K562 (cell line): ENCODE results near the gene COL11A2. TPM values are rescaled to one million over a fixed set of nuclear protein-coding genes. Genes with fewer than 3 reads are reported as not detected.
A peak's percentile ranks its signal among the peaks of the same experiment; 100 is the strongest.

Experiments
- ARID2 ChIP-seq: fragments of 450-650 bp; IDR thresholded peaks from 2 replicates; pipeline ENCODE4 v1.6.1; 2017; ENCODE audit warnings: antibody characterized with exemption, mild to moderate bottlenecking
- BCOR ChIP-seq: fragments of 450-650 bp; IDR thresholded peaks from 2 replicates; pipeline ENCODE4 v1.6.1; 2016
- CTBP1 ChIP-seq: fragments of 450-650 bp; IDR thresholded peaks from 2 replicates; pipeline ENCODE4 v1.6.1; 2016; ENCODE audit warnings: borderline replicate concordance
- DACH1 ChIP-seq: fragments of 450-650 bp; IDR thresholded peaks from 2 replicates; pipeline ENCODE4 v1.6.1; 2018; ENCODE audit not compliant: partially characterized antibody
- FOXK2 ChIP-seq, 2 experiments: fragments of 450-650 bp; IDR thresholded peaks in 1 of 2; conservative IDR thresholded peaks in 1 of 2; 2 replicates each; pipeline ENCODE4 v1.6.1; 2016; ENCODE audit warnings: low read depth in 2 of 2, mild to moderate bottlenecking in 1 of 2
- GABPB1 ChIP-seq: sonication (generic); formaldehyde crosslinking; IDR thresholded peaks from 2 replicates; pipeline ENCODE4 v1.8.0; 2022; ENCODE audit warnings: mild to moderate bottlenecking, missing genetic modification reagents
- GATA2 ChIP-seq: sonication (generic); formaldehyde crosslinking; IDR thresholded peaks from 2 replicates; pipeline ENCODE4 v1.4.0; 2020; ENCODE audit warnings: mild to moderate bottlenecking, missing genetic modification reagents
- IRF2 ChIP-seq: sonication (generic); formaldehyde crosslinking; IDR thresholded peaks from 2 replicates; pipeline ENCODE4 v1.8.1; 2022; ENCODE audit warnings: mild to moderate bottlenecking, missing genetic modification reagents
- L3MBTL2 ChIP-seq: fragments of 450-650 bp; IDR thresholded peaks from 2 replicates; pipeline ENCODE4 v1.6.1; 2016; ENCODE audit warnings: mild to moderate bottlenecking, moderate library complexity
- MBD2 ChIP-seq: sonication (generic); IDR thresholded peaks from 2 replicates; pipeline ENCODE4 v1.6.1; 2016; ENCODE audit warnings: low read depth, borderline replicate concordance
- MYC ChIP-seq, 2 experiments: fragments of 250-450 bp in 1 of 2; sonication (Bioruptor Pico) in 1 of 2; IDR thresholded peaks; 2 replicates each; pipeline versions ENCODE4 v1.5.1 to v1.6.1; 2012 to 2021; ENCODE audit warnings: low read depth in 2 of 2, borderline replicate concordance in 1 of 2, improper control_type of control experiment in 1 of 2, low read length in 1 of 2, mild to moderate bottlenecking in 1 of 2, moderate library complexity in 1 of 2
- MYNN ChIP-seq, 2 experiments: sonication (generic); formaldehyde crosslinking in 1 of 2; IDR thresholded peaks; 2 replicates each; pipeline versions ENCODE4 v1.5.0 to v1.6.1; 2016 to 2020; ENCODE audit warnings: antibody characterized with exemption in 1 of 2, missing genetic modification reagents in 1 of 2
- RAD21 ChIP-seq, 2 experiments: fragments of 250-450 bp in 1 of 2; fragments of 450-650 bp in 1 of 2; sonication (Bioruptor Pico) in 1 of 2; formaldehyde crosslinking in 1 of 2; IDR thresholded peaks in 1 of 2; conservative IDR thresholded peaks in 1 of 2; 2 replicates each; pipeline versions ENCODE4 v1.4.0 to v1.8.0; 2020 to 2022; ENCODE audit warnings: mild to moderate bottlenecking in 2 of 2, moderate library complexity in 1 of 2
- RAD51 ChIP-seq: fragments of 450-650 bp; IDR thresholded peaks from 2 replicates; pipeline ENCODE4 v1.7.1; 2016; ENCODE audit warnings: low read depth, mild to moderate bottlenecking, borderline replicate concordance
- SMARCA4 ChIP-seq: fragments of 450-650 bp; IDR thresholded peaks from 2 replicates; pipeline ENCODE4 v1.6.1; 2016
- SMARCE1 ChIP-seq: fragments of 450-650 bp; IDR thresholded peaks from 2 replicates; pipeline ENCODE4 v1.7.1; 2016; ENCODE audit warnings: mild to moderate bottlenecking
- SMC3 ChIP-seq: conservative IDR thresholded peaks from 2 replicates; pipeline ENCODE4 v1.6.1; 2011; ENCODE audit warnings: low read depth, low read length, improper control_type of control experiment; ENCODE audit not compliant: insufficient read depth
- ZNF174 ChIP-seq: fragments of 250-450 bp; sonication (Bioruptor Pico); IDR thresholded peaks from 2 replicates; pipeline ENCODE4 v1.4.0; 2020; ENCODE audit warnings: mild to moderate bottlenecking
- ZNF766 ChIP-seq: fragments of 200-800 bp; sonication (Bioruptor generic); conservative IDR thresholded peaks from 2 replicates; pipeline ENCODE4 v1.6.1; 2016; ENCODE audit warnings: missing genetic modification characterization, missing compliant biosample characterization
- polyA plus RNA-seq, 8 experiments: library from polyadenylated mRNA; depleted of rRNA in 4 of 8; stranded (reverse) in 5 of 8; unstranded in 3 of 8; fragments of >200 nt; fragmentation: Nextera tagmentation in 2 of 8; fragmentation: Illumina TruSeq in 1 of 8; extraction: Ambion mirVana in 2 of 8; extraction: Trizol in 1 of 8; gene quantifications; 2 replicates each; pipeline versions ENCODE4 v1.2.1 to v1.2.3, GENCODE V29; 2011 to 2014; ENCODE audit warnings: inconsistent platforms in 1 of 8, missing spikeins in 1 of 8
- total RNA-seq, 7 experiments: library from RNA; depleted of rRNA in 6 of 7; stranded (reverse); fragments of >200 nt in 6 of 7; fragmentation: Illumina TruSeq in 2 of 7; extraction: Trizol in 2 of 7; gene quantifications; 2 replicates each; pipeline versions ENCODE4 v1.2.1 to v1.2.3, GENCODE V29; 2011 to 2021; ENCODE audit warnings: low replicate concordance in 1 of 7
- TF ChIP-seq, protein P1 (sequence below): IDR thresholded peaks from 2 replicates; pipeline ENCODE4 v1.6.1; 2014; ENCODE audit warnings: antibody characterized with exemption
- TF ChIP-seq, protein P2 (sequence below): sonication (generic); formaldehyde crosslinking; IDR thresholded peaks from 2 replicates; pipeline ENCODE4 v1.8.1; 2023; ENCODE audit warnings: mild to moderate bottlenecking, missing genetic modification reagents
- TF ChIP-seq, protein P3 (sequence below): sonication (generic); formaldehyde crosslinking; IDR thresholded peaks from 2 replicates; pipeline ENCODE4 v1.8.0; 2022; ENCODE audit warnings: missing genetic modification reagents, mild to moderate bottlenecking, moderate library complexity, borderline replicate concordance

Gene COL11A2
- total and polyA plus RNA-seq, 9 of the 15 experiments (the other 6 are each of a cell fraction or from before 2014, with no cell fraction given): 0.04 to 0.35 (median 0.09) TPM; not detected in 1

DNA sequence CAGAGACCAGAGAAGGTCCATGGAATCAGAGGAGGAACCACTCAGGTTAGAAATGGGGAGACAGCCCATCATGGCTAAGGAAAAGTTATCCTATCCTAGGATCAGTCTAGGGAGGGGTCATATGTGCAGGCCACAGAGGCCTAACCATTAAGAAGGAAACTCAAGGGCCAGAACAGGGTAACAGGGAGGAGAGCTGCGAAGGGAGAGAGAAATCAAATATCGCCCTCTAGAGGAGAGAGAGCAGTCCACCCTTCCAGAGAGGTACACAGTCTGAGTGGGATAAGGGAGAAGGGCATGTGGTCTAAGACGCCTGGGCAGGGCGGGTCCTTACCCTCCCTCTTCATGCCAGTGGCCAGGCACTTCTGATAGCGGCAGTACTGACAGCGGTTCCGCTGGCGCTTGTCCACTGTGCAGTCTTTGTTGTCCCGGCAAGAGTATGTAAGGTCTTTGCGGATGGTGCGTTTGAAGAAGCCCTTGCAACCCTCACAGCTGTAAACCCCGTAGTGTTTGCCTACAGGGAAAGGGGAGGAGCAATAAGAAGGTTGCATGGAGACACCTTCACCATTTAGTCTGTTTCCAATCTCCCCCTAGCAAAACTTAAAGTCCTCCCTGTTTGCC, 5.3 kb upstream of the COL11A2 start (continued):
- TF ChIP-seq MYC (IDR thresholded peaks at IDR 0.05; ENCODE audit: low read depth, low read length): peak; percentile 61; the same call in 1 of the 2 replicates
- no peak for TF ChIP-seq MYC (CRISPR knock-in tag; IDR thresholded peaks at IDR 0.05; ENCODE audit: borderline replicate concordance, low read depth)
- peak; percentile 50; the same call in 1 of the 2 replicates for TF ChIP-seq L3MBTL2
- TF ChIP-seq RAD51: peak; percentile 16; the same call in 1 of the 2 replicates
- TF ChIP-seq RAD21 (CRISPR knock-in tag; conservative IDR thresholded peaks at IDR 0.05 in 1 of 2, IDR thresholded peaks at IDR 0.05 in 1 of 2): peak; percentile 52 to 72
- TF ChIP-seq, protein P1, sequence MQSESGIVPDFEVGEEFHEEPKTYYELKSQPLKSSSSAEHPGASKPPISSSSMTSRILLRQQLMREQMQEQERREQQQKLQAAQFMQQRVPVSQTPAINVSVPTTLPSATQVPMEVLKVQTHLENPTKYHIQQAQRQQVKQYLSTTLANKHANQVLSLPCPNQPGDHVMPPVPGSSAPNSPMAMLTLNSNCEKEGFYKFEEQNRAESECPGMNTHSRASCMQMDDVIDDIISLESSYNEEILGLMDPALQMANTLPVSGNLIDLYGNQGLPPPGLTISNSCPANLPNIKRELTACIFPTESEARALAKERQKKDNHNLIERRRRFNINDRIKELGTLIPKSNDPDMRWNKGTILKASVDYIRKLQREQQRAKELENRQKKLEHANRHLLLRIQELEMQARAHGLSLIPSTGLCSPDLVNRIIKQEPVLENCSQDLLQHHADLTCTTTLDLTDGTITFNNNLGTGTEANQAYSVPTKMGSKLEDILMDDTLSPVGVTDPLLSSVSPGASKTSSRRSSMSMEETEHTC: 0 out of 2 replicates have a peak, but pooled peaks have one; percentile 4
- TF ChIP-seq MBD2: no peak
- TF ChIP-seq, protein P2, sequence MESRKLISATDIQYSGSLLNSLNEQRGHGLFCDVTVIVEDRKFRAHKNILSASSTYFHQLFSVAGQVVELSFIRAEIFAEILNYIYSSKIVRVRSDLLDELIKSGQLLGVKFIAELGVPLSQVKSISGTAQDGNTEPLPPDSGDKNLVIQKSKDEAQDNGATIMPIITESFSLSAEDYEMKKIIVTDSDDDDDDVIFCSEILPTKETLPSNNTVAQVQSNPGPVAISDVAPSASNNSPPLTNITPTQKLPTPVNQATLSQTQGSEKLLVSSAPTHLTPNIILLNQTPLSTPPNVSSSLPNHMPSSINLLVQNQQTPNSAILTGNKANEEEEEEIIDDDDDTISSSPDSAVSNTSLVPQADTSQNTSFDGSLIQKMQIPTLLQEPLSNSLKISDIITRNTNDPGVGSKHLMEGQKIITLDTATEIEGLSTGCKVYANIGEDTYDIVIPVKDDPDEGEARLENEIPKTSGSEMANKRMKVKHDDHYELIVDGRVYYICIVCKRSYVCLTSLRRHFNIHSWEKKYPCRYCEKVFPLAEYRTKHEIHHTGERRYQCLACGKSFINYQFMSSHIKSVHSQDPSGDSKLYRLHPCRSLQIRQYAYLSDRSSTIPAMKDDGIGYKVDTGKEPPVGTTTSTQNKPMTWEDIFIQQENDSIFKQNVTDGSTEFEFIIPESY (CRISPR knock-in tag): peak; percentile 84
- TF ChIP-seq BCOR: no peak
- TF ChIP-seq SMARCE1: peak; percentile 44; the same call in 1 of the 2 replicates
- peak; percentile 50; the same call in 1 of the 2 replicates for TF ChIP-seq ZNF766 (CRISPR knock-in tag)
- 0 out of 2 replicates have a peak, but pooled peaks have one; percentile 38 for TF ChIP-seq GABPB1 (CRISPR knock-in tag)
- no peak for TF ChIP-seq ZNF174 (CRISPR knock-in tag)
- TF ChIP-seq FOXK2 (conservative IDR thresholded peaks at IDR 0.05 in 1 of 2, IDR thresholded peaks at IDR 0.05 in 1 of 2; ENCODE audit: low read depth in 2 of 2): no peak
- TF ChIP-seq, protein P3, sequence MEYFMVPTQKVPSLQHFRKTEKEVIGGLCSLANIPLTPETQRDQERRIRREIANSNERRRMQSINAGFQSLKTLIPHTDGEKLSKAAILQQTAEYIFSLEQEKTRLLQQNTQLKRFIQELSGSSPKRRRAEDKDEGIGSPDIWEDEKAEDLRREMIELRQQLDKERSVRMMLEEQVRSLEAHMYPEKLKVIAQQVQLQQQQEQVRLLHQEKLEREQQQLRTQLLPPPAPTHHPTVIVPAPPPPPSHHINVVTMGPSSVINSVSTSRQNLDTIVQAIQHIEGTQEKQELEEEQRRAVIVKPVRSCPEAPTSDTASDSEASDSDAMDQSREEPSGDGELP (CRISPR knock-in tag): peak; percentile 59; the same call in 1 of the 2 replicates
- peak; percentile 38; the same call in 1 of the 2 replicates for TF ChIP-seq MYNN (IDR thresholded peaks at IDR 0.05)
- no peak for TF ChIP-seq MYNN (CRISPR knock-in tag; IDR thresholded peaks at IDR 0.05)
- TF ChIP-seq SMC3: peak; percentile 26; the same call in 1 of the 2 replicates
- TF ChIP-seq ARID2: 0 out of 2 replicates have a peak, but pooled peaks have one; percentile 35
- TF ChIP-seq IRF2: no peak
- 0 out of 2 replicates have a peak, but pooled peaks have one; percentile 24 for TF ChIP-seq GATA2 (CRISPR knock-in tag)
- peak; percentile 44; the same call in 1 of the 2 replicates for TF ChIP-seq CTBP1
- TF ChIP-seq SMARCA4: peak; percentile 75
- TF ChIP-seq DACH1: peak; percentile 22
